HG03342 (cell line): Measurements from ENCODE around the gene RGS3.

ENCODE experiments used
- ATAC-seq: cut with Tn5 transposase; IDR thresholded peaks from one replicate; pipeline ENCODE4 v1.9.1; 2021; ENCODE audit warnings: mild to moderate bottlenecking, moderate library complexity; ENCODE audit not compliant: unreplicated experiment

Gene RGS3

DNA sequence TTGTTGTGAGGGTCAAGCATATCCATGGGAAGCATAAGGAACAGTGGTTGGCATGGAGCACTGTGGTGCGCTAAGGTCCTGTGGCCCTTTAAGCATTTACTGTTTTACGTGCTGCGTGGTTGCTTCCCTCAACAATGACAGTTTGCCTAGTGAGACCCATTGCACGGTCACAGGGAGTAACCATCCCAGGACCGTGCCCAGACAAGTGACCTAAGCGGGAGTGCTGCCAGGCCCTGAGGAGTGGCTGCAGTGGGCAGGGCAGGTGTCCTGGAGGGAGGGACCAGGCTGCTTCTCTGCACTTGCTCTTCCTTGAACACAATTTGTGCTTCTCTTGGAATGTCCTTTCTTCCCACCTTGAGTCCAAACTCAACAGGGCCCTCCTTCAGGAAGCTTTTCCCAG, 64.6 kb downstream of the RGS3 start:
- ATAC-seq = no peak

DNA sequence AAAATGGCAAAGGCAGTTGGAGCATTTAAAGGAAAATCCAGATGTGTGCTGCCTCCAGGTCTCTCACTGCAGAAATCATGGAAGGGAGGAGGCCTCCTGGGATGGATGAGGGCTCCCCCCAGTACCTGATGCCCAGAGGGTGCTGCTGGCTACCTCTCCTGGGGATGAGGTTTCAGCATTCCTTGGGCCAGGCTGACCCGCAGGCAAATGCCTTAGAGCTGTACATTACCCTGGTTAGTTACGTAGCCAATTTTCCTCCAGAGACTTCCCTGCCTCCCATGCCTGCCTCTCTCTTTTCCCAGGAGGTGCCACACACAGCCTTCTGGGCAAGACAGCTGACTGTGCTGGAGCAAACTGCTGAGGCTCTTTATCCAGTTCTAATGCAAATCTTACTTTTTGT, 65.3 kb downstream of the RGS3 start:
- no peak for ATAC-seq

DNA sequence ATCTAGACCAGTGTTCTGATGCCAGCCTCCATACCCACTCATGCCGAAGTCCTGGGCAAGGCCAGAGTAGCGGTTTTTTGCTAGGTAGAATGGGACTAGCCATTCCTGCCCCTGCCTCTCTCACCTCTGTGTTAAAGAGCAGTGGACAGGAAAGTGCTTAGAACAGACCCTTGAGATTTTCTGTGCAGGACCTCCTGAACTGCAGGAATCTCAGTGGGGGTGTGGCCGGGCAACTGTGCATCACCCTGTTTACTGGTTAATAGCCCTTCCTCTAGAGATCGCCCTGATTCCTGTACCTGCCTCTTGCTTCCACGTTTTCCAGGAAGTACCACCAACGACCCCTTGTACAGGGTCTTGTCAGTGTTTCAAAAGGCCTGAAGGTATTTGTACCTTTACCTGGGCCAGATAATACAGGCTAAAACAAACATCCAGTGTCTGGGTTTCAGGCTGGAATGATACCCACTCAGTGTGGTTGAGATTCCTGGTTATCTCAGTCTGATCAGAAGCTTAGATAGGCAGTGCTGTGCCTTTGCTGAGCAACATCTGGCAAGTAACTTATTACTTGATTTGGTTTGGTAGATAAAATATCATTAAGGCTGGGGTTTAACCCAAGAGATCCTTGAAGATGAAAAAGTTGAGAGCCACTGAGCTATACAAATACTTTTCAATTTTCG, 65.9 kb downstream of the RGS3 start:
- ATAC-seq = no peak

DNA sequence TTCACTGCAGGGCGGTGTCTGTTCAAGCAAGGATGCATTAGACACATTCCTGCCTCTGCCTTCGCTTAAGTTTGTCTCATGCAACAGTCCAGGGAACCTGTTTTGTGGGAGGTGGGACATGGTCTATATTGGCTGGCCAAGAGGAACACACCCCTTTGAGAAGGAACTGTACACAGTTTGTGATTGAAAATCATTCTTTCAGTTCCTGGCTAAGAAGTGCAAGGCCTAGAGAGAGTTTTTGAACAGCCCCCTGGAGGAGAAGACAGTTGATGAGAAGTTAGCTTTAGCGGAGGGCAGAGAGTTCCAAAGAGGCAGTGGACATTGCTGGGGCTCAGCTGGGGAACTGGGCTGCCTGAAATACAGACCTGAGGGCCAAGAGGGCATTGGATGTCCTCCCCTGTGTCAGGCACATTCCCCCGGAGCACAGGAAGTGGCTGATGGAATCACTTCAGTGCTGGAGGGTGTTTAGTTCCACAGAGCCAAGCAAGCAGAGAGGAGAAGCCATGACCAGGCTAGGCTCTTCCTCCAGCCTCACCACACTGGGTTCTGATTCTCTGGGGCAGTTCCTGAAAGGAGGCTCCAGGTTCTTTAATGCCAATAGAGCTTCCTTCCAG, 66.6 kb downstream of the RGS3 start:
- ATAC-seq = no peak

DNA sequence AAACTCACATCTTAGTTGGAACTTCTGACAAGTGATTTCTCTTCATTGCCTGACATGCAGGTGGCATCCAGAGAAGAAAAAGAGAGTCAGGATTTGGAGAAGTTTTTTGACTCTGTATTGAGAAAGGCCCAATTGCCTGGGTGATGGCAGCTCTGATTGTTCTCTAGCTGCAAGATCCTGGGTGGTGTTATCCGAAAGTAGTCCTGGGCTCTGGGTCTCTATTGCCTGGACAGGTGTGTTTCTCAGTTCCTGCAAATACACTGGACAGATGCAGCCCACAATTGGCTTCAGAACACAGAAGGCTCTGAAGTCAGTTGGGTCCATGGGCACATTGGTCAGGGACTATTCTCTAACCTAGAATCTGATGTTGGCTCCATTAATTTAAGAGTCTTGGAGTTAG, 67.4 kb downstream of the RGS3 start:
- ATAC-seq = no peak

DNA sequence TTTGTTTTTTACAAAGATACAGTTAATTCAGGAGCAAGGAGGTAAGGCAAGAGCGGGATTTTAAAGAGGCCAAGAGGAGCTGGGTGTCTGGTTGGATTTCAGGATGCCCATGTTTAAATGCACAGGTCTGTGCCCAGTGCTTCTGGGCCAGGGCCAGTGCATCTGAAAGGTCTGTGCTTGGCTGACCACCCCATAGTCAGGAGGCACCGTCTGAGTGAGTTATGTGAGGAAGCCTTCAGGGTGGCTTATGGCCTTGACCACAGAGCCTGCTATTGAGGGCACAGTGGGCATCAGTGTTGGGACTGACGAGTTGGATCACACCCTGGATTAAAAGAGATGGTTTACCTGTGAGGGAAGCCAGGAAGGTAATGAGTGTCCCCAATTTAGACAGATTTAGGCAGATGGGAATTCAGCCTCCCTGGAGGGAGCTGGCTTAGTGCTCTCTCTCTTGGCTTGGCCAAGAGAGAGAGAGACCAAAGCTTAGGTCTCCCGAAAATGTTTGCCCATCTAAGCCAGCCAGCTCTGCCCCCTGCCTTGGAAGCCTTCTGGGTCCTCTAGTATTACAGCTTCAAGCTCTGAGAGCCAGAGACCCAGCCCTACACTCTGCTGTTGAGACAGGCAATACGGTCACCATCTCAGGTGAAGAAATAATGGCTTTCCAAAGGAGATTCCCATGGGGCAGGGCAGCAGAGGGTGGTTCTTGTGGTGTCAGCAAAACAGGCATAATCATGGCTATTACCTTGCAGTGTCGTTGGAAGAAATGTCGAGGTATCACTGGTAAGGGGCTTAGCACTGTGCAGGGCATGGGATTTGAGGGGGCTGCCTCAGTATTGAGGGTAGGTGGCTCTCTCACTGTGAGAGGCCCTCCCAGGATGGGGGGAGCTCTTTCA, 68.6 kb downstream of the RGS3 start:
- ATAC-seq = no peak

DNA sequence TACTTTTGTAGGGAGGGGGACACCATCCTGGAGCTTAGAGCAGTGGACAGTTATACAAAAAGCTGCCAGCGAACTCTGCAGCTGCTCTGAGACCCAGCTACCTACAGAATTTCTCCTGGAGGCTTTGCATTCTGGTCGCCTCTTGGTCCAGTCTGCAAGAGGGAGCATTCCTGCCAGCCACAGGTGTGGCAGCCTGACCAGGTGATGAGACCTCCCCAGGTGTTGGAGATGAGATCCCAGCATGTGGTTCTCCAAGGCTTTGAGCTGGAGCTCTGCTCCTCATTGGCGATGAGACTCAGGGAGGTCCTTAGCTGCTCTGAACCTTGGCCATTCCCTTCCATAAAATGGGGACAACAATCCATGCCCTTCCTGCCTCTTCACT, 69.3 kb downstream of the RGS3 start:
- ATAC-seq = no peak

DNA sequence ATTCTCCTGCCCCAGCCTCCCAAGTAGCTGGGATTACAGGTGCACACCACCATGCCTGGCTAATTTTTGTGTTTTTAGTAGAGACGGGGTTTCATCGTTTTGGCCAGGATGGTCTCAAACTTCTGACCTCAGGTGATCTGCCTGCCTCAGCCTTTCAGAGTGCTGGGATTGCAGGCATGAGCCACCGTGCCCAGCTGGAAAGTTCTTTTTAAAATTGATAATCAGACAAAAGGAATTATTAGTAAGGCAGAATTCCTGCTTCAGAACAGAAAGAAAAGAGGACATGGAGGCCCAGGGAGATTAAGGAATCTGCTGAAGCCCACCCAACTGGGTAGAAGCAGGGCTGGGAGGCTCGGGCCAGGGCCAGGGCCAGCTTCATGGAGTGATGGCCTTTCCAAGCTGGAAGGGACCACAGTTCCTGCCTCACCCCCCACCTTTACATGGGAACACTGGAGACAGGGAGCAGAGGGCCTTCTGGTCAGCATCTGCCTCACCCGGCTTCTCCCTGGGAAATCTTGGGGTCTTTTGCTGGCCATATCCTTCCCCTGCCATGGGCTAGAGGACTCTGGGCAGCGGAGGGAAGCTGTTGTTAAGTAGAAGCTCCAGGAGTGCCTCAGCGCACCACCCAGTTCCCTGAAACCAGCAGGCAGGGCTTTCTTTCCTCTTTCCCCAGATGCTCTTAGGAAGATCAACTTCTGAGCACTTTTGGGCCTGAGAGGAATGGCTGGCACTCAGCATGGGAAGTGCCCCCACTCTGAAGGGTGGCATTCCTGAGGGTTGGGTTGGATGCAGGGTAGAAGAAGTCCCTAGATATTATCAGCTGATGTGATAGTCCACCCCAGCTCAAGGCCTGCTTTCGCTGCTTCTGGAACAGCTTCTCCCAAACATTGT, 70.1 kb downstream of the RGS3 start:
- ATAC-seq = no peak

DNA sequence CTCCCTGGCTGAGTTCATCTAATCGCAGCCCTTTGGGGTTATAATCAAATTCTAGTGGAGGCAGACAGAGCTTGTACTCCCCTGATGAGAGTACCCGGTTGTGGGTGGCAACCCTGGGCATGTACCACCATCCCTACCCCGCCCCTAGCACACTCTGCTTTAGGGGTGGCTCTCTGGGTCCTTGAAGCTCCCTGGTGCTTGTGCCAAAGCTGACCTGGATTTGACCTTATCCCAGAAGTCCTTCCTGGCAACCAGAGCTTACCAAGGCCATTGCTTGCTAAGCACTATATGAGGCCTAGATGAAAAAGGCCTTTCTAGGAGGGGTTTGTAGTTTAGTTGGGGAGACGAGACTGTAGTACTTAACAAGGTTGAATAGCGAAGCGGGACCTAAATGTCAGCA, 72.2 kb downstream of the RGS3 start:
- no peak for ATAC-seq

DNA sequence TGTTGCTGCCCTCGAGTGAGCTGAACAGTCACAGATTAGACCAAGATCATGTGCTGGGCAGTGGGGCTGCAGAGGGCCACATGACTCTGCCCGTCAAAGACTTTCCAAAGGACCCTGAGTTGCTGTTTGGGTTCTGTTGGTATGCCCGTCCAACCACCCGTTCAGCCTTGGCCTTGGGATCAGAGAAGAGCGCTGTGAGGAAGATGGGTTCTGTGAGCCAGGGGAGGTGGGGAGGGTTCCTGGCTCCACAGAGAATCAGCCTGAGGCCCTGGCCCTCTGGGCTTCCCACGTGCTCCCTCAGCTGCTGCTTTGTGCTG, 72.6 kb downstream of the RGS3 start:
- ATAC-seq = no peak

DNA sequence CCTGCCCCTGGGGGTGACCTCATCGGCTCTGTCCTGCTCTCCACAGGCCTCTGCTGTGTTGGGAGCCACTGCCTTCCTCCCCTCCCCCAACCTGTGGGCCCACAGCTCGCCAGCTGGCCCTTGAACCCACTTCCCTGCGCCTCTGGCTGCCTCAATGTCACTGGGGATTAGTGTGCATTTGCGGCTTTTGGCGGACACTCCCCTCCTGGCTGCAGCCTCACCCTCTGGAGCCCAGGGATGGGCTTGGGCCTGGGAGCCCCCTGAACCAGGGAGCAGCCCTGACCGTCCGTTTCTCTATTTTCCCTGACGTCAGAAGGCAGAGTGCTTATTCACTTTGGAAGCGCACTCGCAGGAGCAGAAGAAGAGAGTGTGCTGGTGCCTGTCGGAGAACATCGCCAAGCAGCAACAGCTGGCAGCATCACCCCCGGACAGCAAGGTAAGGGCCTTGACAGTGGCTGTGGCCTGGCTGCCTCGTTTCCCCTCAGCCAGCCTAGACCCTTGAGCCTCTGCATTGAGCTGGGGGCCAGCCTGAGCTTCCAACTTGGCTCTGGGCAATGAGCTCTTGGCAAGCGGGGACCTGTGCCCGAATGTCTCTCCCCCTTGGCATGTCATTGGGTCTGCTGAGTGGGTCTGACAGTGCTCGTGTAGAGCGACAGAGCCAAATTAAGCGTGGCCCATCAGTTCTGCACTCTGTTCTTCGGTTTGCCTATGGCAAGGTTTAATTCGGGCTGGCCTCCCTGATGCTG, 73.1 kb downstream of the RGS3 start:
- ATAC-seq = no peak

DNA sequence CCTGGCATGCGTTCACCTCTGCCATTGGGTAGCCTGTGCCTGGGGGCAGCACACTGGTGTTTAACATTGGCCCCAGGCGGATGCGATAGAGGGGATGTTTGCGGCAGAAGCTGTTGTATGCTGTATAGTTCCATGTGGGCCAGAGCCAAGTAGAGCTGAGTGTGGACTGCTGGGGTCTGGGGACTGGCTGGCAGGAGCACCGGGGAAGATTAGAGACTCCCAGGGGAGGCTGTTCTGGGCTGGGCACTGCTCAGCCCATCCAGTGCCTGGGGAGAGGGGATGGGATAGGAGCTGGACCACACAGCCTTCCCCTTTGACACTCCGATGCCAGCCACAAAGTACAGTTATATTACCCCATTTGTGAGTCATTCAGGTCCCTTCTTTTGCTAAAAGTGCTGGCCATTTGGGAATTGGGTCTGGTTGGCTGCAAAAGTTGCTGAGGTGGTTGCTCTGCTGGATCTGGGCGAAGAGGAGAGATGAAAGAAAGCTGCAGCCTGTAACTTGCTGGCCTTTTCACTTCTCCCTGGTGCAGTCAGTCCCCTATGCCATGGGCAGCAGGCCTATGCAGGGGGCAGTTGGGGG, 73.8 kb downstream of the RGS3 start:
- ATAC-seq = no peak

DNA sequence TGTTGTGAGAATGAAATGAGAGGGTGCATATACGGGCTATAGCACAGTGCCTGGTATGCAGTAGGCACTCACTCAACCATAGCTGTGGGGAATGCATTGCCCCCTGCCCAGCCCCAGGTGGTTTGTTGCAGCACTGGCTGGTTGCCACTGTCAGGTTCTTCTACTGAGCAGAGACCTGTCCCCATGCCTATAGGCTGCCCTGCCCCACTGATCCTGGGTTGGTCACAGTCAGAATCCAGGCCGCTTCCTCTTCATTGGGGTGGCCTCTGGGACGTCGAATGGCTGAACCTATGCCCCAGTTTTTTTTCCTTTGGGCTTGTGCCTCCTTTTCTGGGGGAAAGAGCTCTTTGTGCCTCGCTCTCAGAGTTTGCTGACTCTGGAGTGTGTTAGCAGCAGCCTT, 74.6 kb downstream of the RGS3 start:
- ATAC-seq = no peak

DNA sequence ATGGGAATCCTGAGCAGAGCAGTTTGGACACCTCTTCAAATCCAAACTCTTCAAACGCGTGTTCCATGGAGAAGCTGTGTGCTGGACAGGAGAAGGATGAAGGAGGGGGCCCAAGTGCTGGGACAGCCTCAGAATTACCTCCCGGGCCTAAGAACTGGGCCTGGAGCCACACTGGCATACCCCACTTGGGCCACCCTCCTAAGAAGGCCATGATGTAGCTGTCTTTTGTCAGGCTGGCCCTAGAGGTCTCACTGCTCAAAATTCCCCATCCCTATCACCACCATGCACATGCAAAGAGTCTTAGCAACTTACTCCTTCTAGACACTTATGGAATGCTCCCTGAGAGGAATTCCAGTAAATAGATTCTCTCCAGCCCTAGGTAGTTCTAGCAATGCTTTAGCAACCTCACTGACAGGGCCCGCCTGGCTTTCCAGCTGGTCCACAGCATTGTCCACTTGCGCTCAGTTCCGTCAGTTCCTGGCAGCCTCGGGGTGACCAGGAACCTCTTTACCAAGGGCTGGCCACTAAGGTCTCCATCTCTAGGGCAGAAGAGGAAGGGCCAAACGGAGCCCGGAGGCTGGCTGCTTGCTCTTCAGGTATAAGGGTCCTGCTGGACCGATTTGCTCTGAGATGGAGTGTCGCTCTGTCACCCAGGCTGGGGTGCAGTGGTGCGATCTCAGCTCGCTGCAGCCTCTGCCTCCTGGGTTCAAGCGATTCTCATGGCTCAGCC, 75.3 kb downstream of the RGS3 start:
- no peak for ATAC-seq

DNA sequence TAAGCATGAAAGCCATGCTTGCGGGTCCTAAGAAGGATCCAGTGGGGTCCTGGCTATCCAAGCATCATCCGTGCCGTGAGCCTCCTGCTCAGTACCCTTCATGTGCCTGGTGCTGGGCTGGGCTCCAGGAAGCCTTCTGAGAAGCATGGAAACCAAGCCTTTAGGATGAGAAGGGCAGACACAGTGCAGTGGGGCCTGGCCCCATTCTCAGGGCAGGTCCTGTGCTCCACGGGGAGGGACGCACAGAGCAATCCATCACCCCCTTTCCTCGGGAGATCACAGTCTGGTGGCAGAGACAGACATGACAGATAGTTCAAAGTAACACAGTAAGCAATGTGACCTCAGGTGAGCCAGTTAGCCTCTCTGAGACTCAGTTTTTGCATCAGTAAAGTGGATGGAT, 76.9 kb downstream of the RGS3 start:
- ATAC-seq = no peak

DNA sequence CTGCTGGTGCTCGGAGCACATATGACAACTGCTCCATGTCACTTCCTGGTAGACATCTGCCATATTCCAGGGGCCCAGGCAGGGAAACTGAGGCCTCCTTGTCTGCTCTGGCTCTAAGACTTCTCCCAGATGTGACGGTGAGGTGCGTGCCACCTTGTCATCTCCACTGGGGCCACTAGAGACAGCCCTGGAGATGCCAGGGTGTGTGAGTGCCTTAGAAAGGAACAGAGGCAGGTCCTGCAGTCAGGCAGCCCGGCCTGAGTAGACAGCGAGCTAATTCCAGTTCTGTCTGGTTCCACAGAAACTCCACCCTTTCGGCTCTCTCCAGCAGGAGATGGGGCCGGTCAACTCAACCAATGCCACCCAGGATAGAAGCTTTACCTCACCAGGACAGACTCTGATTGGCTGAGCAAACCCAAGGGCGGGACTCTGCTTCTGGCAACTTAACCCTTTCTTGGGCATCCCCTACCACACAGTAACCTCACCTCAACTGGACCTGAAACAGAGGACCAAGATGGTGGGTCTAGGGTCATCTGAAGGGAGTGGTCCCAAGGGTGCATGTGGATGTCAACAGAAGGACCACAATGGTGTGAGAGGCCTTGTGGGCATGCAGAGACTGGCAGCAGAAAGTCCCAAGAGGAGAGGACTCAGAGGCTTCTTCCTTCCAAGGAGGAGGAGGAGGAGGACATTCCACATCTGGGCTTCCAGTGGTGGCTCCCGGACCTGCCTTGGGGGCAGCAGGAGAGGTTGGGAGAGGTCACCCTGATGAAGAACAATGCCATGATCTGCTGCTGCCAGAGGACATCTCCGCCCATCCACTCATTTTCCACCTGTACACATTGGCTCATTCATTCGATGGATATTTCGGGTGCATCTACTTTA, 77.7 kb downstream of the RGS3 start:
- no peak for ATAC-seq

DNA sequence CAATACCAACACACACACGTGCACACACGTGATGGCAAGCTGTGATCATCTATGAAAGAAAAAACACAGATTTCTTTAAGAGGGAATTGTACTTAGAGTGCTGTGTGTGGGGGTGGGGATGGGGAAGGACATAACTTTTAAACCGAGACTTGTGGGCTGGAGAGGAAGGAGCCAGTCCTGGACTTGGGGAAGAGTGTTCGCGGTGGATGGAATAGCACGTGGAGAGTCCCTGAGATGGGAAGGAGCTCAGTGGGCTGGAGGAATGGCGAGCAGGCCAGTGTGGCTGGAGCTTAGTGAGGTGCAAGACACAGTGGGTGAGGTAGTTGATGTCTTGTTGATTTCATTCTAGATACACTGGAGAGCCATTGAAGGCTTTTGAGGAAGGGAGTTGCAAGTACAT, 78.5 kb downstream of the RGS3 start:
- no peak for ATAC-seq

DNA sequence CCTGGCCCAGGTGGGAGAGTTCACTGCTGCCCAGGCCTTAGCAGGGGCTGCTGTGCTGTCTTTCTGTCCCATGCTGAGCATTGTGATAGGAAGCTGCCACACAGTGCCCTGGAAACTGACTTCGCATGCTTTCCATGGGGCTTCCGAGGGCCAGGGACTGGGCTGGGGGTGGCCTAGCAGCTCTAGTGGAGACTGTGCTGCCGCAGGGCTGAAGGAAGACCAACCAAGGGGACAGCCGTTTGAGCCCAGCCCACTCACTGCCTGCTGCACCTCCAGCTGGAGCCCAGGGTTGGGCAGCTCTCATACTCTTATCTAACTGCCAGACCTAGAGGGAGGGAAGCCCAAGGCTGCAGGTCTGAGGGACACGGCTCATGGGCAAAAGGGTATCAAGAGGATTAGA, 79.2 kb downstream of the RGS3 start:
- ATAC-seq = no peak
